ENCODE measurements around the gene LRP1B.

DNA sequence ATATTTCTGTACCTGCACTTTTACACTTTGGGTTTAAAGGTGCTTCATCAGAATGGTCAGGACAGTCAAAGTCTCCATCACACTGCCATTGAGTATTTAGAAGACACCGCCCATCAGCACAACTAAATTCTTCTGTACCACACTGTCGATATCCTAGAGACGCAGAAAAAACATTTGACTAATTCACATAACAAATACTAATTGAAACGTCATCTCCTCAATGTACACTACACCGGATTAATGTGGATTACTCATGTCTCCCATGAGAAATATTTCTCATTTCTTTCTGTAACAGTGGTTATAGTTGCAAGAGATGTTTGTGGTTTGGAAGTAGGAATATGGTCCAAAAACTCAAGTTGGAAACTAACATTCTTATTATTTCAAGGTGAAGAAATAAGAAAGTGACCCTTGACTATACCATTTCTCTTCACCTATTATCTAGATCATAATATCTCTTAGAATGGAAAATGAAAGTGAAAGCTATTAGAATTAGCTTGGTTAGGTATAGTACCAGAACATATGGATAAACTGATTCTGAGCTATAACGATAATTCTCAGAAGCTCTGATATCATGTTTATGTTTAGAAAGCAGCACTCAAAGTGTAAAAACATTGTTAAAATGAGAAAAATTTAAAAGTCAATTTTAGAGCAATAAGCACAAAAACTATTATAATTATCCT, 1627.7 kb downstream of the LRP1B start:
- TF ChIP-seq, protein P1, sequence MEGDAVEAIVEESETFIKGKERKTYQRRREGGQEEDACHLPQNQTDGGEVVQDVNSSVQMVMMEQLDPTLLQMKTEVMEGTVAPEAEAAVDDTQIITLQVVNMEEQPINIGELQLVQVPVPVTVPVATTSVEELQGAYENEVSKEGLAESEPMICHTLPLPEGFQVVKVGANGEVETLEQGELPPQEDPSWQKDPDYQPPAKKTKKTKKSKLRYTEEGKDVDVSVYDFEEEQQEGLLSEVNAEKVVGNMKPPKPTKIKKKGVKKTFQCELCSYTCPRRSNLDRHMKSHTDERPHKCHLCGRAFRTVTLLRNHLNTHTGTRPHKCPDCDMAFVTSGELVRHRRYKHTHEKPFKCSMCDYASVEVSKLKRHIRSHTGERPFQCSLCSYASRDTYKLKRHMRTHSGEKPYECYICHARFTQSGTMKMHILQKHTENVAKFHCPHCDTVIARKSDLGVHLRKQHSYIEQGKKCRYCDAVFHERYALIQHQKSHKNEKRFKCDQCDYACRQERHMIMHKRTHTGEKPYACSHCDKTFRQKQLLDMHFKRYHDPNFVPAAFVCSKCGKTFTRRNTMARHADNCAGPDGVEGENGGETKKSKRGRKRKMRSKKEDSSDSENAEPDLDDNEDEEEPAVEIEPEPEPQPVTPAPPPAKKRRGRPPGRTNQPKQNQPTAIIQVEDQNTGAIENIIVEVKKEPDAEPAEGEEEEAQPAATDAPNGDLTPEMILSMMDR (IDR thresholded peaks at IDR 0.05): no peak
- no peak for TF ChIP-seq ZFX (IDR thresholded peaks at IDR 0.05; ENCODE audit: borderline replicate concordance)
